Upper lobe of left lung (tissue), 6 donors: ENCODE results near the gene IL4. TPM values are rescaled to one million over a fixed set of nuclear protein-coding genes. Genes with fewer than 3 reads are reported as not detected.

Experiments used
- ATAC-seq, 2 donors: fragments of 200-7000 bp; cut with Tn5 transposase; one replicate each; pipeline ENCODE4 v1.9.1; 2022; ENCODE audit warnings: mild to moderate bottlenecking in 2 of 2, moderate library complexity in 2 of 2; ENCODE audit not compliant: low FRiP score in 2 of 2
- DNase-seq, 2 donors: peaks; one replicate each; pipeline ENCODE4 v3.0.0-alpha.2; 2019 to 2020
- H3K27ac ChIP-seq, 4 donors: fragments of 200-600 bp; sonication (generic); one replicate each; pipeline ENCODE4 v1.5.1; 2016 to 2019
- H3K27me3 ChIP-seq, 4 donors: fragments of 200-600 bp; sonication (generic); one replicate each; pipeline ENCODE4 v1.5.1; 2017 to 2019
- H3K36me3 ChIP-seq, 4 donors: fragments of 200-600 bp; sonication (generic); one replicate each; pipeline ENCODE4 v1.5.1; 2016 to 2019
- H3K4me1 ChIP-seq, 4 donors: fragments of 200-600 bp; sonication (generic); one replicate each; pipeline ENCODE4 v1.5.1; 2018 to 2019
- H3K4me3 ChIP-seq, 4 donors: fragments of 200-600 bp; sonication (generic); one replicate each; pipeline ENCODE4 v1.5.1; 2017 to 2019; ENCODE audit warnings: mild to moderate bottlenecking in 2 of 4, moderate library complexity in 1 of 4
- H3K9me3 ChIP-seq, 4 donors: fragments of 200-600 bp; sonication (generic); one replicate each; pipeline ENCODE4 v1.5.1; 2018 to 2019
- EP300 ChIP-seq, 4 donors: sonication (generic); formaldehyde crosslinking; IDR thresholded peaks; one replicate each; pipeline ENCODE4 v1.5.1; 2017; ENCODE audit warnings: antibody characterized with exemption in 4 of 4, control low read depth in 2 of 4
- POLR2A ChIP-seq, 4 donors: fragments of 450-650 bp; IDR thresholded peaks; one replicate each; pipeline ENCODE4 v1.5.1; 2016 to 2017; ENCODE audit warnings: antibody characterized with exemption in 4 of 4, mild to moderate bottlenecking in 2 of 4
- POLR2AphosphoS5 ChIP-seq, 2 donors: sonication (generic); formaldehyde crosslinking; IDR thresholded peaks; one replicate each; pipeline ENCODE4 v1.5.1; 2017; ENCODE audit warnings: antibody characterized with exemption in 2 of 2
- WGBS, 2 donors: methylation state at CpG; one replicate each; pipeline ENCODE4 v1.1.5; 2017 to 2018; 5-methylcytosine and 5-hydroxymethylcytosine counted together
- total RNA-seq, 6 donors: library from RNA; depleted of rRNA in 4 of 6; stranded (reverse); fragments of >200 nt in 4 of 6; gene quantifications; one replicate each; pipeline versions ENCODE4 v1.1.0 to v1.2.1, GENCODE V29; 2016 to 2021
- TF ChIP-seq, protein P1 (sequence below), 6 experiments: fragments of 450-650 bp in 4 of 6; fragments of 200-600 bp in 2 of 6; sonication (generic) in 2 of 6; IDR thresholded peaks; one replicate each; pipeline ENCODE4 v1.5.1; 2016 to 2019; ENCODE audit warnings: antibody characterized with exemption in 6 of 6
- donor health status: DM: no; HTN: no; CAD: no; lungs with moderate emphysema.
- donor health status: DM: no; HTN: yes; CAD: no; lungs with severe emphysema.

Gene IL4
- total RNA-seq, 6 donors from 2014 or later, result not detected

DNA sequence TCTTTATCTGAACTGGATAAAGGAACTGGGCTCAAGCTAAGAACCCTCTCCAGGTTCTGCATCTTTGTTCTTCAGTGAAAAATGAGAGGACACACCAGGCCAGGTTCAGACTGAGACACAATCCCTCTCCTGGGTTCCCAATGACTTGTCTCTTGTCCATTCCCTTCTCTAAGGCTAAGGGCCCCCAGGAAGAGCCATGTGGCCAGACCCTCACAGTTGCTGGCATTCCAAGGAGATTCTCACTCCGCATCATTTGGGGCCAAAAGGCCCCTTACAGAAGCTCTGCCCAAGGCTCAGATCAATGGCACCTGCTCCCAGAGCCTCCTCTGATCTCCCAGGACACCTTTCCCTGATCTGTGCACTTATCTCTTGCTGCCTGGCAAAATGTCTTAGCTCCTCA, 4.9 kb downstream of the IL4 start:
- 100% methylated on average over 1 of the region's 1 CpG; no CpG with 5 or more reads in 1 of the 2 donors for WGBS, 2 donors
- ATAC-seq (no peak), DNase-seq (no peak)
- Histone ChIP-seq H3K36me3 (no peaks in the 10 kb centered on the region), H3K4me3 (no peak overlapping the region), H3K4me1 (peaks cover 4 to 11% (median 6%) of the 10 kb centered on the region in 4 donors), H3K27me3 (no peaks in the 10 kb centered on the region), H3K27ac (no peak overlapping the region), H3K9me3 (no peaks in the 10 kb centered on the region)
- no peak for TF ChIP-seq POLR2AphosphoS5 (IDR thresholded peaks at IDR 0.05)

DNA sequence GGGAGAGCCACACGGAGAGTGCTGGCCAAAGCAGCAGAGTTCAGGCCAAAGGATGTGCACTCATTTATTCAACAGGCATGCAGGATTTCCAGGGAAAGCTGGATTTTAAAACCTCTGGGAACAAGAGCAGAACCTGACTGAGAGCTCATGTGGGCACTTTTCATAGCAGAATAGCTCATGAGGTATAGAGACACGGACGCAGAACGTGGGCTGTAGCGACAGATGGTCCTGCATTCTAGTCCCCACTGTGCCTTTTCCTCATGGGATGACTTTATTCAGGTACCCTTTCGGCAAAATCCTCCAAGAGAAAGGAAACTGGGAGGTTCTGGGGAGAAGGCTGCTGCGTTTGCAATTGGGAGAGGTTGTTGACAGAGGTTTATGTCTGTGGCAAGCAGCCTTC, 5.4 kb downstream of the IL4 start:
- Histone ChIP-seq H3K27ac (no peak overlapping the region), H3K9me3 (no peaks in the 10 kb centered on the region), H3K27me3 (no peaks in the 10 kb centered on the region), H3K4me3 (no peak overlapping the region), H3K4me1 (peaks cover 4 to 11% (median 6%) of the 10 kb centered on the region in 4 donors), H3K36me3 (no peaks in the 10 kb centered on the region)
- TF ChIP-seq EP300 (IDR thresholded peaks at IDR 0.05), result no peak
- WGBS, 2 donors, result 92 to 93% methylated on average over 7 of the region's 7 CpGs
- ATAC-seq (no peak), DNase-seq (no peak)

DNA sequence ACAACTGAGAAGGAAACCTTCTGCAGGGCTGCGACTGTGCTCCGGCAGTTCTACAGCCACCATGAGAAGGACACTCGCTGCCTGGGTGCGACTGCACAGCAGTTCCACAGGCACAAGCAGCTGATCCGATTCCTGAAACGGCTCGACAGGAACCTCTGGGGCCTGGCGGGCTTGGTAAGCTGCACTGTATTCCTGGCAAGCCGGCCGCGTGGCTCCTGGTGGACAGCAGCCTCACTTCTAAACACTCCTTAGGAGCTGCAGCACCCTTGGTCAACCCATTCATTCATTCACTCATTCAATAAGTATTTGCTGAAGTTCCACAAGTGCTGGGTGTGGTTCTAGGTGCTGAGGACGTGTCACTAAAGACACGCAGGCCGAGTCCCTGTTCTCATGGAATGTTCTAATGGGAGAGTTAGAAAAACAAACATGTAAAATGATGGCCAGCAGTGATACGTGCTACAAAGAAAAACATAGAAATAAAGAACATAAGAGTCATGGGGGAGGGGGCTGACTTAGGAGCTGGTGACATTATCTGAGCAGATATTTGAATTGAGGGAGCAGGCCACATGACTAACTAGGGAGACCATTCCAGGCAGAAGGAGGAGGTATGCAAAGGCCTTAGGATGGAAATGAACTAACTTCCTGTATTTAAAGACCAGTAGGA, 6.1 kb downstream of the IL4 start:
- TF ChIP-seq, protein P1, sequence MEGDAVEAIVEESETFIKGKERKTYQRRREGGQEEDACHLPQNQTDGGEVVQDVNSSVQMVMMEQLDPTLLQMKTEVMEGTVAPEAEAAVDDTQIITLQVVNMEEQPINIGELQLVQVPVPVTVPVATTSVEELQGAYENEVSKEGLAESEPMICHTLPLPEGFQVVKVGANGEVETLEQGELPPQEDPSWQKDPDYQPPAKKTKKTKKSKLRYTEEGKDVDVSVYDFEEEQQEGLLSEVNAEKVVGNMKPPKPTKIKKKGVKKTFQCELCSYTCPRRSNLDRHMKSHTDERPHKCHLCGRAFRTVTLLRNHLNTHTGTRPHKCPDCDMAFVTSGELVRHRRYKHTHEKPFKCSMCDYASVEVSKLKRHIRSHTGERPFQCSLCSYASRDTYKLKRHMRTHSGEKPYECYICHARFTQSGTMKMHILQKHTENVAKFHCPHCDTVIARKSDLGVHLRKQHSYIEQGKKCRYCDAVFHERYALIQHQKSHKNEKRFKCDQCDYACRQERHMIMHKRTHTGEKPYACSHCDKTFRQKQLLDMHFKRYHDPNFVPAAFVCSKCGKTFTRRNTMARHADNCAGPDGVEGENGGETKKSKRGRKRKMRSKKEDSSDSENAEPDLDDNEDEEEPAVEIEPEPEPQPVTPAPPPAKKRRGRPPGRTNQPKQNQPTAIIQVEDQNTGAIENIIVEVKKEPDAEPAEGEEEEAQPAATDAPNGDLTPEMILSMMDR (IDR thresholded peaks at IDR 0.05), result no peak
- TF ChIP-seq POLR2AphosphoS5 (IDR thresholded peaks at IDR 0.05) (no peak), POLR2A (IDR thresholded peaks at IDR 0.05) (no peak), EP300 (IDR thresholded peaks at IDR 0.05) (no peak)
- H3K27me3 ChIP-seq, result no peaks in the 10 kb centered on the region
- no peak for DNase-seq
- no peaks in the 10 kb centered on the region for H3K9me3 ChIP-seq
- H3K4me3 ChIP-seq, result no peak overlapping the region
- 91 to 92% methylated on average over 4 to 12 of the region's 15 CpGs for WGBS, 2 donors
- H3K4me1 ChIP-seq, result peaks cover 3 to 8% (median 5%) of the 10 kb centered on the region in 4 donors
- H3K36me3 ChIP-seq, result no peaks in the 10 kb centered on the region
- no peak overlapping the region for H3K27ac ChIP-seq
- no peak for ATAC-seq

DNA sequence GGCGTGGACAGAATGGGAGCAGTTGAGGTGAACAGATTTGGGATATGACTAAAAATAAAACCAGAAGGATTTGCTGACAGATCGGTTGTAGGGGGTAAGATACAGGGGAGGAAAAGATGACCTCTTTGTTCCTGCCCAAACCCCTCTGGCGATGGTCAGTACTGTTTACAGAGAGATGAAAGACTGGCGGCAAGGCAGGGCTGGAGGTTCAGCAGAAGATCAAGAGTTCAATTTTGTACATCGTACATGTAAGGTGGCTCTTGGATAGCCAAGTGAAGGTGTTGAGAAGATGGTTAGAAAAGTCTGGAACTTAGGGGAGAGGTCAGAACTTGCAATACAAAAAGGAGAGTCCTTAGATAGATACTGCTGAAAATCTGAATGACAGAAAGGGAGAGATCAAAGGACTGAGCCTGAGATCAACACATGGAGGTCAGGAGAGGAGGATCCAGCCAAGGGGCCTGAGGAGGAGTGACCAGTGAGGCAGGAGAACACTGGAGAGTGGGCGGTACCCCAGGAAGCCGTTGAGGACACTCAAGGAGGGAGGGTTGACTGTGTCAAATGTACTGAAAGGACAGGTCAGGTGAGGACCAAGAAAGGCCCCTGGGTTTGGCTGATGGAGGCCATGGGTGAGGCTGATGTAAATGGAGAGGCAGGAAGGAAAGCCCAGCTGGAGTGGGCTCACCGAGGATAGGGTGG, 7.1 kb downstream of the IL4 start:
- DNase-seq (no peak), ATAC-seq (no peak)
- Histone ChIP-seq H3K9me3 (no peaks in the 10 kb centered on the region), H3K27me3 (no peaks in the 10 kb centered on the region), H3K27ac (no peak overlapping the region), H3K4me1 (peaks cover 0 to 6% (median 3%) of the 10 kb centered on the region in 4 donors), H3K36me3 (no peaks in the 10 kb centered on the region), H3K4me3 (no peak overlapping the region)
- WGBS, 2 donors, result 81 to 87% methylated on average over 7 to 8 of the region's 8 CpGs
- TF ChIP-seq, protein P1 (IDR thresholded peaks at IDR 0.05), result no peak
- TF ChIP-seq POLR2AphosphoS5 (IDR thresholded peaks at IDR 0.05) (no peak), EP300 (IDR thresholded peaks at IDR 0.05) (no peak), POLR2A (IDR thresholded peaks at IDR 0.05) (no peak)

DNA sequence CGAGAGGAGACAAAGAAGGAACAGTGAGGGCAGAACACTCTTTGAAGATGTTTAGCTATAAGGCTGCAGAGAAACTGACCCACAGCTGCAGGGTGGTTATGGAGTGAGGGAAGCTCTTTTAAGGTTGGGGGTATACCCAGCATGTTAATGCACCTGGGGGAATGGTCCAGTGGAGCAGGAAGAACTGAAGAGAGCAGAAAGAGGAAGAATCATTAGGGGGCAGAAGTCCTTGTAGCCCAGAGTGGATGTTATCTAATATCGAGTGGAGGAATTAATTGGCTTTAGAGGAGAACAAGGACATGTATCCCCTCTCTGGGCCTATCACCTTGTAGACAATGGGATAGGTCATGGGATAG, 7.7 kb downstream of the IL4 start:
- no peak for ATAC-seq

More for the DNA sequence above, 7.7 kb downstream of the IL4 start:
- WGBS, 2 donors, result 88 to 96% methylated on average over 2 of the region's 2 CpGs
- Histone ChIP-seq H3K27me3 (no peaks in the 10 kb centered on the region), H3K9me3 (no peaks in the 10 kb centered on the region), H3K27ac (no peak overlapping the region), H3K4me1 (peaks cover 0 to 6% (median 3%) of the 10 kb centered on the region in 4 donors), H3K36me3 (no peaks in the 10 kb centered on the region), H3K4me3 (no peak overlapping the region)
- no peak for DNase-seq
- TF ChIP-seq, protein P1 (IDR thresholded peaks at IDR 0.05), result no peak
- TF ChIP-seq POLR2A (IDR thresholded peaks at IDR 0.05) (no peak), POLR2AphosphoS5 (IDR thresholded peaks at IDR 0.05) (no peak), EP300 (IDR thresholded peaks at IDR 0.05) (no peak)
